HepG2 (cell line): Measurements from ENCODE around the gene PXMP4. TPM values are rescaled to one million over a fixed set of nuclear protein-coding genes. Genes with fewer than 3 reads are reported as not detected.

ENCODE experiments used
- HDAC2 ChIP-seq: sonication (generic); formaldehyde crosslinking; IDR thresholded peaks from 2 replicates; pipeline ENCODE4 v1.4.0; 2020; ENCODE audit warnings: missing genetic modification reagents
- HNF4A ChIP-seq: sonication (generic); formaldehyde crosslinking; IDR thresholded peaks from 2 replicates; pipeline ENCODE4 v1.4.0; 2020; ENCODE audit warnings: missing genetic modification reagents
- MYC ChIP-seq: sonication (generic); formaldehyde crosslinking; IDR thresholded peaks from 2 replicates; pipeline ENCODE4 v1.9.0; 2021; ENCODE audit warnings: missing genetic modification reagents, borderline replicate concordance
- TAF15 ChIP-seq: fragments of 200-400 bp; formaldehyde crosslinking; IDR thresholded peaks from one replicate; pipeline ENCODE4 v1.6.1; 2018; ENCODE audit warnings: mild to moderate bottlenecking, low read depth, low read length; ENCODE audit not compliant: poor library complexity, severe bottlenecking
- XBP1 ChIP-seq: sonication (generic); formaldehyde crosslinking; IDR thresholded peaks from 2 replicates; pipeline ENCODE4 v1.5.0; 2020; ENCODE audit warnings: missing genetic modification reagents
- ZNF431 ChIP-seq: sonication (generic); formaldehyde crosslinking; IDR thresholded peaks from 2 replicates; pipeline ENCODE4 v1.9.0; 2022; ENCODE audit warnings: missing genetic modification reagents, low read depth, mild to moderate bottlenecking, borderline replicate concordance
- polyA plus RNA-seq, 8 experiments: library from polyadenylated mRNA; depleted of rRNA in 3 of 8; stranded (reverse) in 7 of 8; unstranded in 1 of 8; fragments of >200 nt; fragmentation: Illumina TruSeq in 4 of 8; extraction: Trizol in 4 of 8; gene quantifications; 2 replicates each; pipeline versions ENCODE4 v1.2.1 to v1.2.3, GENCODE V29; 2011 to 2016; ENCODE audit warnings: low read depth in 4 of 8, missing spikeins in 1 of 8, mixed read lengths in 1 of 8; ENCODE audit not compliant: insufficient read depth in 1 of 8
- total RNA-seq, 5 experiments: library from RNA; depleted of rRNA; stranded (reverse); fragments of >200 nt; fragmentation: Illumina TruSeq; extraction: Trizol; gene quantifications; 2 replicates each; pipeline ENCODE4 v1.2.3, GENCODE V29; 2016; ENCODE audit warnings: low read depth in 1 of 5
- TF ChIP-seq, protein P1 (sequence below): sonication (generic); formaldehyde crosslinking; IDR thresholded peaks from 2 replicates; pipeline ENCODE4 v1.4.0; 2020; ENCODE audit warnings: missing genetic modification reagents
- TF ChIP-seq, protein P2 (sequence below): sonication (generic); formaldehyde crosslinking; IDR thresholded peaks from 2 replicates; pipeline ENCODE4 v1.8.0; 2022; ENCODE audit warnings: missing genetic modification reagents, mild to moderate bottlenecking, inconsistent platforms, borderline replicate concordance
- TF ChIP-seq, protein P3 (sequence below), 2 experiments: sonication (generic) in 1 of 2; formaldehyde crosslinking in 1 of 2; IDR thresholded peaks; 2 replicates each; pipeline versions ENCODE4 v1.4.0 to v1.6.1; 2016 to 2020; ENCODE audit warnings: borderline replicate concordance in 1 of 2, low read depth in 1 of 2, mild to moderate bottlenecking in 1 of 2, missing genetic modification reagents in 1 of 2
- TF ChIP-seq, protein P4 (sequence below): sonication (generic); formaldehyde crosslinking; conservative IDR thresholded peaks from 2 replicates; pipeline ENCODE4 v1.4.0; 2020; ENCODE audit warnings: missing genetic modification reagents
- TF ChIP-seq, protein P5 (sequence below): IDR thresholded peaks from 2 replicates; pipeline ENCODE4 v1.6.1; 2016
- TF ChIP-seq, protein P6 (sequence below): sonication (generic); formaldehyde crosslinking; IDR thresholded peaks from 2 replicates; pipeline ENCODE4 v1.5.0; 2020; ENCODE audit warnings: missing genetic modification reagents
- TF ChIP-seq, protein P7 (sequence below): IDR thresholded peaks from 2 replicates; pipeline ENCODE4 v1.6.1; 2016; ENCODE audit warnings: control low read depth

PXMP4 gene
- total and polyA plus RNA-seq, 2 of the 13 experiments (the other 11 are each of a cell fraction or from before 2014, with no cell fraction given) = not detected

DNA sequence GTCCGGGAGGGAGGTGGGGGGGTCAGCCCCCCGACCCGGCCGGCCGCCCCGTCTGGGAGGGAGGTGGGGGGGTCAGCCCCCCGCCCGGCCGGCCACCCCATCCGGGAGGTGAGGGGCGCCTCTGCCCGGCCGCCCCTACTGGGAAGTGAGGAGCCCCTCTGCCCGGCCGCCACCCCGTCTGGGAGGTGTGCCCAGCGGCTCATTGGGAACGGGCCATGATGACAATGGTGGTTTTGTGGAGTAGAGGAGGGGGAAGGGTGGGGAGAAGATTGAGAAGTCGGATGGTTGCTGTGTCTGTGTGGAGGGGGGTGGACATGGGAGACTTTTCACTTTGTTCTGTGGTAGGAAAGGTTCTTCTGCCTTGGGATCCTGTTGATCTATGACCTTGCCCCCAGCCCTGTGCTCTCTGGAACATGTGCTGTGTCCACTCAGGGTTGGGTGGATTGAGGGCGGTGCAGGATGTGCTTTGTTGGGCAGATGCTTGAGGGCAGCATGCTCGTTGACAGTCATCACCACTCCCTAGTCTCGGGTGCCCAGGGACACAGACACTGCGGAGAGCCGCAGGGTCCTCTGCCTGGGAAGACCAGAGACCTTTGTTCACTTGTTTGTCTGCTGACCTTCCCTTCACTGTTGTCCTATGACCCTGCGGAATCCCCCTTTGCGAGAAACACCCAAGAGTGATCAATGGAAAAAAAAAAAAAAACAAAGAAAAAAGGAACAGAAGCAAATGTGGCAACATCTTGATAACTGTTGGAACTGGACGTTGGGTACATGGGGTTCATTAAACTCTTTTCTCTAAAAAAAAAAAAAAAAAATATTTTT is 18.3 kb downstream of the PXMP4 start (continued):
- TF ChIP-seq, protein P1, sequence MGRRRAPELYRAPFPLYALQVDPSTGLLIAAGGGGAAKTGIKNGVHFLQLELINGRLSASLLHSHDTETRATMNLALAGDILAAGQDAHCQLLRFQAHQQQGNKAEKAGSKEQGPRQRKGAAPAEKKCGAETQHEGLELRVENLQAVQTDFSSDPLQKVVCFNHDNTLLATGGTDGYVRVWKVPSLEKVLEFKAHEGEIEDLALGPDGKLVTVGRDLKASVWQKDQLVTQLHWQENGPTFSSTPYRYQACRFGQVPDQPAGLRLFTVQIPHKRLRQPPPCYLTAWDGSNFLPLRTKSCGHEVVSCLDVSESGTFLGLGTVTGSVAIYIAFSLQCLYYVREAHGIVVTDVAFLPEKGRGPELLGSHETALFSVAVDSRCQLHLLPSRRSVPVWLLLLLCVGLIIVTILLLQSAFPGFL (CRISPR knock-in tag) = no peak
- TF ChIP-seq, protein P2, sequence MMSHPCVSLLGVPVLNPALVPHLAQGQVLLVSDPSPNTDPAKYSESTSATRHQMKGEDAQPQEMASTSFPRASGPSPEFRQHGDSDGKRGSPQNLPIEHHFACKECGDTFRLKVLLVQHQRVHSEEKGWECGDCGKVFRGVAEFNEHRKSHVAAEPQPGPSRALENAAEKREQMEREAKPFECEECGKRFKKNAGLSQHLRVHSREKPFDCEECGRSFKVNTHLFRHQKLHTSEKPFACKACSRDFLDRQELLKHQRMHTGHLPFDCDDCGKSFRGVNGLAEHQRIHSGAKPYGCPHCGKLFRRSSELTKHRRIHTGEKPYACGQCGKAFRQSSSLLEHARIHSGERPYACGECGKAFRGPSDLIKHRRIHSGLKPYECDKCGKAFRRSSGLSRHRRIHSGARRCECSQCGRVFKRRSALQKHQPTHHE = peak; percentile 75; the same call in 1 of the 2 replicates
- TF ChIP-seq, protein P3, sequence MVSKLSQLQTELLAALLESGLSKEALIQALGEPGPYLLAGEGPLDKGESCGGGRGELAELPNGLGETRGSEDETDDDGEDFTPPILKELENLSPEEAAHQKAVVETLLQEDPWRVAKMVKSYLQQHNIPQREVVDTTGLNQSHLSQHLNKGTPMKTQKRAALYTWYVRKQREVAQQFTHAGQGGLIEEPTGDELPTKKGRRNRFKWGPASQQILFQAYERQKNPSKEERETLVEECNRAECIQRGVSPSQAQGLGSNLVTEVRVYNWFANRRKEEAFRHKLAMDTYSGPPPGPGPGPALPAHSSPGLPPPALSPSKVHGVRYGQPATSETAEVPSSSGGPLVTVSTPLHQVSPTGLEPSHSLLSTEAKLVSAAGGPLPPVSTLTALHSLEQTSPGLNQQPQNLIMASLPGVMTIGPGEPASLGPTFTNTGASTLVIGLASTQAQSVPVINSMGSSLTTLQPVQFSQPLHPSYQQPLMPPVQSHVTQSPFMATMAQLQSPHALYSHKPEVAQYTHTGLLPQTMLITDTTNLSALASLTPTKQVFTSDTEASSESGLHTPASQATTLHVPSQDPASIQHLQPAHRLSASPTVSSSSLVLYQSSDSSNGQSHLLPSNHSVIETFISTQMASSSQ (IDR thresholded peaks at IDR 0.05; ENCODE audit: low read depth) = peak; percentile 48
- TF ChIP-seq, protein P3 (CRISPR knock-in tag; IDR thresholded peaks at IDR 0.05; ENCODE audit: borderline replicate concordance) = peak; percentile 64; the same call in 1 of the 2 replicates
- peak; percentile 94 for TF ChIP-seq HDAC2 (CRISPR knock-in tag)
- TF ChIP-seq, protein P4, sequence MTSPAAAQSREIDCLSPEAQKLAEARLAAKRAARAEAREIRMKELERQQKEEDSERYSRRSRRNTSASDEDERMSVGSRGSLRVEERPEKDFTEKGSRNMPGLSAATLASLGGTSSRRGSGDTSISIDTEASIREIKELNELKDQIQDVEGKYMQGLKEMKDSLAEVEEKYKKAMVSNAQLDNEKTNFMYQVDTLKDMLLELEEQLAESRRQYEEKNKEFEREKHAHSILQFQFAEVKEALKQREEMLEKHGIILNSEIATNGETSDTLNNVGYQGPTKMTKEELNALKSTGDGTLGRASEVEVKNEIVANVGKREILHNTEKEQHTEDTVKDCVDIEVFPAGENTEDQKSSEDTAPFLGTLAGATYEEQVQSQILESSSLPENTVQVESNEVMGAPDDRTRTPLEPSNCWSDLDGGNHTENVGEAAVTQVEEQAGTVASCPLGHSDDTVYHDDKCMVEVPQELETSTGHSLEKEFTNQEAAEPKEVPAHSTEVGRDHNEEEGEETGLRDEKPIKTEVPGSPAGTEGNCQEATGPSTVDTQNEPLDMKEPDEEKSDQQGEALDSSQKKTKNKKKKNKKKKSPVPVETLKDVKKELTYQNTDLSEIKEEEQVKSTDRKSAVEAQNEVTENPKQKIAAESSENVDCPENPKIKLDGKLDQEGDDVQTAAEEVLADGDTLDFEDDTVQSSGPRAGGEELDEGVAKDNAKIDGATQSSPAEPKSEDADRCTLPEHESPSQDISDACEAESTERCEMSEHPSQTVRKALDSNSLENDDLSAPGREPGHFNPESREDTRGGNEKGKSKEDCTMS (CRISPR knock-in tag) = no peak
- no peak for TF ChIP-seq XBP1 (CRISPR knock-in tag)
- TF ChIP-seq ZNF431 (CRISPR knock-in tag) = peak; percentile 91; the same call in 1 of the 2 replicates
- TF ChIP-seq, protein P5, sequence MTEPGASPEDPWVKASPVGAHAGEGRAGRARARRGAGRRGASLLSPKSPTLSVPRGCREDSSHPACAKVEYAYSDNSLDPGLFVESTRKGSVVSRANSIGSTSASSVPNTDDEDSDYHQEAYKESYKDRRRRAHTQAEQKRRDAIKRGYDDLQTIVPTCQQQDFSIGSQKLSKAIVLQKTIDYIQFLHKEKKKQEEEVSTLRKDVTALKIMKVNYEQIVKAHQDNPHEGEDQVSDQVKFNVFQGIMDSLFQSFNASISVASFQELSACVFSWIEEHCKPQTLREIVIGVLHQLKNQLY = peak; percentile 81; the same call in 1 of the 2 replicates
- TF ChIP-seq, protein P6, sequence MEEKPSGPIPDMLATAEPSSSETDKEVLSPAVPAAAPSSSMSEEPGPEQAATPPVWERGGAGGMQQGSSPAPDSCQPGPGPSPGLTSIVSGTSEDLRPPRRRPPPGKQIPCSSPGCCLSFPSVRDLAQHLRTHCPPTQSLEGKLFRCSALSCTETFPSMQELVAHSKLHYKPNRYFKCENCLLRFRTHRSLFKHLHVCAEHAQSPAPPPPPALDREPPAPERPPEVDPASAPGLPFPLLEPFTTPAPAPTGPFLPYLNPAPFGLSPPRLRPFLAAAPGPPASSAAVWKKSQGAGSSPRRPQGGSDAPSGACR (CRISPR knock-in tag) = peak; percentile 93
- TF ChIP-seq, protein P7, sequence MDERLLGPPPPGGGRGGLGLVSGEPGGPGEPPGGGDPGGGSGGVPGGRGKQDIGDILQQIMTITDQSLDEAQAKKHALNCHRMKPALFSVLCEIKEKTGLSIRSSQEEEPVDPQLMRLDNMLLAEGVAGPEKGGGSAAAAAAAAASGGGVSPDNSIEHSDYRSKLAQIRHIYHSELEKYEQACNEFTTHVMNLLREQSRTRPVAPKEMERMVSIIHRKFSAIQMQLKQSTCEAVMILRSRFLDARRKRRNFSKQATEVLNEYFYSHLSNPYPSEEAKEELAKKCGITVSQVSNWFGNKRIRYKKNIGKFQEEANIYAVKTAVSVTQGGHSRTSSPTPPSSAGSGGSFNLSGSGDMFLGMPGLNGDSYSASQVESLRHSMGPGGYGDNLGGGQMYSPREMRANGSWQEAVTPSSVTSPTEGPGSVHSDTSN (CRISPR knock-in tag) = 0 out of 2 replicates have a peak, but pooled peaks have one; percentile 10
- TF ChIP-seq TAF15 = no peak
- peak; percentile 98 for TF ChIP-seq MYC (CRISPR knock-in tag)
- TF ChIP-seq HNF4A (CRISPR knock-in tag) = peak; percentile 95
